Gastroesophageal sphincter (tissue), 3 donors: ENCODE results near the gene KLF7.

ENCODE experiments used
- EP300 ChIP-seq: sonication (generic); formaldehyde crosslinking; IDR thresholded peaks from one replicate; pipeline ENCODE4 v1.6.1; 2017; ENCODE audit warnings: antibody characterized with exemption, mild to moderate bottlenecking
- TF ChIP-seq, protein P1 (sequence below), 4 experiments: fragments of 200-600 bp in 2 of 4; fragments of 450-650 bp in 2 of 4; sonication (generic) in 1 of 4; IDR thresholded peaks; one replicate each; pipeline ENCODE4 v1.5.1; 2017 to 2019; ENCODE audit warnings: antibody characterized with exemption in 4 of 4, mild to moderate bottlenecking in 2 of 4, moderate library complexity in 2 of 4

DNA sequence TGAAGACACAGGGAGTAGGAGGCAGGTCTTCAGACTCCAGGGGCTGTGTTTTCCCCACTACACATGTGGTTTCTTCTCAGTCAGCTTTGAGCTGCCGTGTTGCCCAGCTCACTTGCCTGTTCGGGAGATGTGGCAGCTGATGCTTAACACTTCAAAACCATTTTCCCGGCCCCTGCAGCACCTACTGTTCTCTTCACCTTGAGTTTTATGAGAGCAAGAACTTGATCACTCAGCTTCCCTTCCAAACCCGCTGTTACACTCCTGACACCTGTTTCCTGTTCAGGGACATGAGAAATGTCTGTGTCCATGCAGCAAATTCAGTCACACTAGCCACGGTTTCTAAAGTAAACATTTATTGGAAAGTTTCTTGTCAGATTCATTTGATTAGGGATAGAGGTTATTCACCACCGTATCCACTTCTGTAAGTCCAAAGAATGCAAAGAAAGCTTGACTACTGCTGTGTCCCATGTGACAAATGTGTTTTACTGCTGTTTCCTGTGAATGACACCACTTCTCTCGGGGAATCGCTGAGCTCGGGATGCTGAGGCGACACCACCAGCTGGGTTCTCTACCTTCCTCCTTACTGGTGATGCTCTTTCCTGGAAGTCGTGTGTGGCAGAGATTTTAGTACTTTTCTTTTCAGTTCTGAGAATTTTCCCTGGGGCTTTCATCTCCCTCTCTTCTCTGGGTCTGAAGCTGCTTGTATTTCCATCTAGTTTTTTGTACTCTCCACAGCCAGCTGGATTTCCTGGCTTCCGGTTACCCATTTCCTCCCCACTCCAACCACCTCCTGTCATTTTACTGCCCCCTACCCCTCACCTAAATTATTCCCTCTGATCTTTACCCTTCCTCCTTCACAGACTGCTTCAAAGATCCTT, 91.7 kb downstream of the KLF7 start:
- TF ChIP-seq, protein P1, sequence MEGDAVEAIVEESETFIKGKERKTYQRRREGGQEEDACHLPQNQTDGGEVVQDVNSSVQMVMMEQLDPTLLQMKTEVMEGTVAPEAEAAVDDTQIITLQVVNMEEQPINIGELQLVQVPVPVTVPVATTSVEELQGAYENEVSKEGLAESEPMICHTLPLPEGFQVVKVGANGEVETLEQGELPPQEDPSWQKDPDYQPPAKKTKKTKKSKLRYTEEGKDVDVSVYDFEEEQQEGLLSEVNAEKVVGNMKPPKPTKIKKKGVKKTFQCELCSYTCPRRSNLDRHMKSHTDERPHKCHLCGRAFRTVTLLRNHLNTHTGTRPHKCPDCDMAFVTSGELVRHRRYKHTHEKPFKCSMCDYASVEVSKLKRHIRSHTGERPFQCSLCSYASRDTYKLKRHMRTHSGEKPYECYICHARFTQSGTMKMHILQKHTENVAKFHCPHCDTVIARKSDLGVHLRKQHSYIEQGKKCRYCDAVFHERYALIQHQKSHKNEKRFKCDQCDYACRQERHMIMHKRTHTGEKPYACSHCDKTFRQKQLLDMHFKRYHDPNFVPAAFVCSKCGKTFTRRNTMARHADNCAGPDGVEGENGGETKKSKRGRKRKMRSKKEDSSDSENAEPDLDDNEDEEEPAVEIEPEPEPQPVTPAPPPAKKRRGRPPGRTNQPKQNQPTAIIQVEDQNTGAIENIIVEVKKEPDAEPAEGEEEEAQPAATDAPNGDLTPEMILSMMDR (IDR thresholded peaks at IDR 0.05) = no peak
- TF ChIP-seq EP300 = no peak
